GM13976 (cell line): ENCODE results near the gene ASXL3.

Experiments used
- DNase-seq: peaks from one replicate; pipeline ENCODE4 v3.0.0; 2012; ENCODE audit warnings: low spot score
- CTCF ChIP-seq: IDR thresholded peaks from 2 replicates; pipeline ENCODE4 v1.5.1; 2012; ENCODE audit warnings: borderline replicate concordance, mild to moderate bottlenecking; ENCODE audit not compliant: insufficient read depth; ENCODE audit errors: extremely low read depth, missing control alignments, control extremely low read depth
- in situ Hi-C: fragments of 300-500 bp; cut with MboI; formaldehyde crosslinking; loops from one replicate; pipeline ENCODE4 v1.12.0; 2022; ENCODE audit warnings: low sequenced_read_pairs, mixed read lengths, inconsistent platforms; ENCODE audit not compliant: unreplicated experiment

Gene ASXL3

GRCh38 chr18:33720133-33720532 is 142.1 kb downstream of the ASXL3 start:
- in situ Hi-C loops, result no loop called here
- TF ChIP-seq CTCF, result no peak
- DNase-seq, result no peak

- no peak for TF ChIP-seq CTCF
- in situ Hi-C loops, result loop anchor here (25.0 kb wide), 1 partner anchor 492 kb away; no protein-coding TSS in a partner anchor
These were observed 151.5 kb downstream of the ASXL3 start for GRCh38 chr18:33729556-33729955.

GRCh38 chr18:33733376-33733775 is 155.4 kb downstream of the ASXL3 start:
- in situ Hi-C loops, result loop anchor here (25.0 kb wide), 1 partner anchor 496 kb away; no protein-coding TSS in a partner anchor
- DNase-seq, result no peak
- no peak for TF ChIP-seq CTCF

More at GRCh38 chr18:33729556-33729955, 151.5 kb downstream of the ASXL3 start:
- no peak for DNase-seq

GRCh38 chr18:33735428-33735827 is 157.4 kb downstream of the ASXL3 start:
- DNase-seq, result no peak
- in situ Hi-C loops, result loop anchor here (25.0 kb wide), 1 partner anchor 498 kb away; no protein-coding TSS in a partner anchor
- TF ChIP-seq CTCF, result no peak

- in situ Hi-C loops, result loop anchor here (25.0 kb wide), 1 partner anchor 504 kb away; no protein-coding TSS in a partner anchor
These were observed 163.7 kb downstream of the ASXL3 start for GRCh38 chr18:33741760-33742159.

GRCh38 chr18:33744032-33744697 is 166.1 kb downstream of the ASXL3 start:
- no peak for TF ChIP-seq CTCF
- in situ Hi-C loops, result loop anchor here (25.0 kb wide), 1 partner anchor 507 kb away; no protein-coding TSS in a partner anchor
- DNase-seq, result no peak

More at GRCh38 chr18:33741760-33742159, 163.7 kb downstream of the ASXL3 start:
- no peak for DNase-seq
- no peak for TF ChIP-seq CTCF
